Measurements from ENCODE around the gene CDCA5. TPM values are rescaled to one million over a fixed set of nuclear protein-coding genes. Genes with fewer than 3 reads are reported as not detected.

Gene CDCA5
- total RNA-seq, 1 donor from 2014 or later = 1.0 TPM

DNA sequence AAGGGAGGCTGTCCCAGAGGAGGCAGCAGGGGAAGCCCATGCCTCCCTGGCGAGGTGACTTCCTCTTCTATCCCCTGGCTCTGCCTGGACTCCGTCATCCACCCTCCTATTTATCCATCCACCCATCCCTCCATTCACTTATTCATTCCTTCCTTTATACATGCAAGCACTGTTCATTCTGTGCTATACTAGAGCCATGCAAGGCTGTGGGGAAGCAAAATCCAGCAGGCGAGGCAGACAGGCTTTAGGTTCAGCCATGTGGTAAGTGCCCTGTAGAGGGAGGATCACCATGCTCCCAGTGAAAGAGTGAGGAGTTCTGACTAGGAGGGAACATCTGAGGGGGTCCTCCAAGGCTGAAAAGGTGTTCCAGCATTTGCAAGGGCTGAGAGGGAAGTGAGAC, 24.3 kb downstream of the CDCA5 start:
- H3K4me3 ChIP-seq (ENCODE audit: low read length in 3 of 3) = no peak overlapping the region
- no peaks in the 10 kb centered on the region for H3K27me3 ChIP-seq (ENCODE audit: control insufficient read depth in 3 of 3, insufficient read depth in 3 of 3, low read length in 3 of 3)
- no peak overlapping the region for H3K27ac ChIP-seq (ENCODE audit: low read depth, low read length)
- no peak overlapping the region for H3K9ac ChIP-seq (ENCODE audit: low read depth in 1 of 3, low read length in 3 of 3)
- no peaks in the 10 kb centered on the region for H3K4me1 ChIP-seq (ENCODE audit: control insufficient read depth in 3 of 3, insufficient read depth in 3 of 3, low read length in 3 of 3)
- no peaks in the 10 kb centered on the region for H3K9me3 ChIP-seq (ENCODE audit: control insufficient read depth in 3 of 3, low read length in 3 of 3)
- no peaks in the 10 kb centered on the region for H3K36me3 ChIP-seq (ENCODE audit: control insufficient read depth in 3 of 3, insufficient read depth in 3 of 3, low read length in 3 of 3)

DNA sequence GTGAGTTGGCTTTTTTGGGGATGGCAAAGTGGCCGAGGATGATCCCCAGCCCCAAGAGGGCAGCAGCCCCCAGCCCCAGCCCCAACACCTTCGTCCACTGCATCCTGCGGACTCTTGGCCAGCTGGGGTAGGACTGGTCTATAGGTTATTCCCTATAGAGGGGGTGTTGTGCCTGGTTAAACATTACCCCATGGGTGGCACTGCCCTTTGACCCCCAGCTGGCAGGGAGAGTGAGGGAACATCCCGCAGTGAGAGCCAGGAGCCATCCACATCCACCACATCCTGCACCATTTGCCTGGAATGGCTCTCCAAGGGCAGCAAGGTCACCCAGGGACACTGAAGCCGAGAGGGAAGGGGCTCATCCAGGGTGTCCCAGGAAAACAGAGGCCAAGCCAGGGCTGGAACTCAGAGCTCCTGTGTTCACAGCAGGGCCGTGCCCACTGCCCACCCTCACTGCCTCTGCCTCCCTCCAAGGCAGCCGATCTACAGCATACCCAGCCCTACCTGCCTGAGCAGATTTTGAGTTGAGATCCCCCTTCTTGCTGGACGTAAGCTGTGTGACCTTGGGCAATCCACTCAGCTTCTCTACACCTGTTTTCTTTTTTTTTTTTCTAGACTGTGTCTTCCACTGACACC, 25.3 kb downstream of the CDCA5 start, which contains the start of gene NAALADL1:
NAALADL1 (minus strand) TSS at position 135 of the 636 bp plus-strand sequence; CDS start at position 103, 32 bp downstream.
- Histone ChIP-seq H3K27ac (ENCODE audit: low read depth, low read length) (no peak within 1 kb of the TSS), H3K4me1 (ENCODE audit: control insufficient read depth in 3 of 3, insufficient read depth in 3 of 3, low read length in 3 of 3) (no peaks in the 10 kb centered on the region), H3K9ac (ENCODE audit: low read depth in 1 of 3, low read length in 3 of 3) (no peak within 1 kb of the TSS), H3K36me3 (ENCODE audit: control insufficient read depth in 3 of 3, insufficient read depth in 3 of 3, low read length in 3 of 3) (no peaks in the 10 kb centered on the region), H3K9me3 (ENCODE audit: control insufficient read depth in 3 of 3, low read length in 3 of 3) (no peaks in the 10 kb centered on the region), H3K27me3 (ENCODE audit: control insufficient read depth in 3 of 3, insufficient read depth in 3 of 3, low read length in 3 of 3) (peaks cover 0 to 5% (median 0%) of the 10 kb centered on the region in 3 donors), H3K4me3 (ENCODE audit: low read length in 3 of 3) (no peak within 1 kb of the TSS)

DNA sequence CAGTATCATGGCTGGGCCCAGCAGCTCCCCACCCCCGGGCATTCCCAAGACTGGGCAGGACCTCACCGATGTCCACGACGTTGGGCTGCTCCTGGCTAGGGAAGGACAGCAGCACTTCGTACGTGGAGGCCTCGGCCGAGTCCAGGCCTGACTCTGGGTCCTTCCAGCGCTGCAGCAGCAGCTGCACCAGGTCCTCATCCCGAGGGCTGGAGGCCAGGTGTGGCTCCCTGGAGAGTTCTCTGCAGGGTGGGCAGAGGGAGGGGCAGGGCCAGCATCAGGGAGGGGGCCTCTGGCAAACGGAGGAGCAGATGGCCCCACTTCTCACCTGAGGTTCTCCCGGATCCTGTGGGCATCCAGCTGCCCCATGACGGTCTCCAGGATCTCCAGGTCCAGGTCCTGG, 25.8 kb downstream of the CDCA5 start:
- H3K27ac ChIP-seq (ENCODE audit: low read depth, low read length) = no peak overlapping the region
- no peak overlapping the region for H3K9ac ChIP-seq (ENCODE audit: low read depth in 1 of 3, low read length in 3 of 3)
- no peaks in the 10 kb centered on the region for H3K36me3 ChIP-seq (ENCODE audit: control insufficient read depth in 3 of 3, insufficient read depth in 3 of 3, low read length in 3 of 3)
- H3K9me3 ChIP-seq (ENCODE audit: control insufficient read depth in 3 of 3, low read length in 3 of 3) = no peaks in the 10 kb centered on the region
- no peaks in the 10 kb centered on the region for H3K4me1 ChIP-seq (ENCODE audit: control insufficient read depth in 3 of 3, insufficient read depth in 3 of 3, low read length in 3 of 3)
- no peak overlapping the region for H3K4me3 ChIP-seq (ENCODE audit: low read length in 3 of 3)
- H3K27me3 ChIP-seq (ENCODE audit: control insufficient read depth in 3 of 3, insufficient read depth in 3 of 3, low read length in 3 of 3) = peaks cover 0 to 5% (median 2%) of the 10 kb centered on the region in 3 donors

DNA sequence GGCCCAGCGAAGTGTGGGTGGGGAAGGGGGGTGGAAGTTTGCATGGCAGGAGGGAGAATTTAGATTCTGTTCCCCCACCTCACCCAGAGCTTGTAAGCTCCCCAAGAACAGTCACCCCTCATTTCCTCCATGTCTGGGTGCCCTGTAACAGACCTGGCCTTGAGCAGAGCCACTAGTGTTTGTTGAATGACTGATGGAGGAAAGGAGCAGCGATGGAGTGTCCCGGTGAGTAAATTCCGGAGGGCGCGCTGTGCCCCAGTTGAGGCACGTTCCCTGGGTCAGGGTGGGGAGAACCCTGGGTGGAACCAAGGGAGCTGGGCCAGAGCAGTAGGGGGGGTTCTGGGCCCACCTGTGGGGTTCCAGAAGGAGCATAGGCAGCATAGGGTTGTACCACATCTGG, 26.3 kb downstream of the CDCA5 start:
- peaks cover 0 to 8% (median 7%) of the 10 kb centered on the region in 3 donors for H3K27me3 ChIP-seq (ENCODE audit: control insufficient read depth in 3 of 3, insufficient read depth in 3 of 3, low read length in 3 of 3)
- H3K27ac ChIP-seq (ENCODE audit: low read depth, low read length) = no peak overlapping the region
- no peak overlapping the region for H3K4me3 ChIP-seq (ENCODE audit: low read length in 3 of 3)
- no peaks in the 10 kb centered on the region for H3K4me1 ChIP-seq (ENCODE audit: control insufficient read depth in 3 of 3, insufficient read depth in 3 of 3, low read length in 3 of 3)
- no peaks in the 10 kb centered on the region for H3K36me3 ChIP-seq (ENCODE audit: control insufficient read depth in 3 of 3, insufficient read depth in 3 of 3, low read length in 3 of 3)
- no peaks in the 10 kb centered on the region for H3K9me3 ChIP-seq (ENCODE audit: control insufficient read depth in 3 of 3, low read length in 3 of 3)
- no peak overlapping the region for H3K9ac ChIP-seq (ENCODE audit: low read depth in 1 of 3, low read length in 3 of 3)

DNA sequence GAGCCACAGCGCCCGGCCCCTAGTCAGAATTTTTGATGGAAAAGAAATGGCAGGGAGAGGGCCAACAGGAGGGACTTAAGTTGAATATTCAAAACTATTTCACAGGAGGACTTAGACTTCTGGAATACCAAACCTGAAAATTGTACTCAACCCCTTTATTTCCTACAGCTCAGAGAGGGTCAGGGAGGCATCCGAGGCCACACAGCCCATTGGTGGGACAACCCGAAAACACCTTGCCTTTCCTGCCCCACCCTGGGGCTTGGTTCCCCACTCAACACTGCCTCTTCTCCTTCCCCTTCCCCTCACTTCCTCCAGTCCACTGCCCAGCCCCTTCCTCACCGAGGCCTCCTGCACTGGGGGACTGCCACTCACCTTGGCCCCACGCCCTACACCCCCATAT, 26.8 kb downstream of the CDCA5 start:
- no peaks in the 10 kb centered on the region for H3K4me1 ChIP-seq (ENCODE audit: control insufficient read depth in 3 of 3, insufficient read depth in 3 of 3, low read length in 3 of 3)
- H3K9me3 ChIP-seq (ENCODE audit: control insufficient read depth in 3 of 3, low read length in 3 of 3) = no peaks in the 10 kb centered on the region
- no peak overlapping the region for H3K4me3 ChIP-seq (ENCODE audit: low read length in 3 of 3)
- no peak overlapping the region for H3K9ac ChIP-seq (ENCODE audit: low read depth in 1 of 3, low read length in 3 of 3)
- no peak overlapping the region for H3K27ac ChIP-seq (ENCODE audit: low read depth, low read length)
- H3K27me3 ChIP-seq (ENCODE audit: control insufficient read depth in 3 of 3, insufficient read depth in 3 of 3, low read length in 3 of 3) = peaks cover 0 to 8% (median 8%) of the 10 kb centered on the region in 3 donors
- no peaks in the 10 kb centered on the region for H3K36me3 ChIP-seq (ENCODE audit: control insufficient read depth in 3 of 3, insufficient read depth in 3 of 3, low read length in 3 of 3)

DNA sequence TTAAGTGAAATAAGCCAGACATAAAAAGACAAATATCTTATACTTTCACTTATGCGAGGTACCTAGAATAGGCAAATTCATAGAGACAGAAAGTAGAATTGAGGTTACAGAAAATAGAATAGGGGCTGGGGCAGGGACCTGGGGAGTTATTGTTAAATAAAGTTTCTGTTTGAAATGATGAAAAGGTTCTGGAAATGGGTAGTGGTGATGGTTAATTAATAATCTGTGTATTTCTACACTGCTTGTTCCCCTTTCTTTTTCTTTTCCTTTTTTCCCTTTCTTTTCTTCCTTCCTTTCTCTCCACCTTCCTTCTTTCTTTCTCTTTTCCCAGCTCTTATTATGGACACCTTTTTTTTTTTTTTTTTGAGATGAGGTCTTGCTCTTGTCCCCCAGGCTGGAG, 28.3 kb downstream of the CDCA5 start:
- no peaks in the 10 kb centered on the region for H3K4me1 ChIP-seq (ENCODE audit: control insufficient read depth in 3 of 3, insufficient read depth in 3 of 3, low read length in 3 of 3)
- H3K9ac ChIP-seq (ENCODE audit: low read depth in 1 of 3, low read length in 3 of 3) = no peak overlapping the region
- H3K27ac ChIP-seq (ENCODE audit: low read depth, low read length) = no peak overlapping the region
- no peak overlapping the region for H3K4me3 ChIP-seq (ENCODE audit: low read length in 3 of 3)
- peaks cover 0 to 8% (median 8%) of the 10 kb centered on the region in 3 donors for H3K27me3 ChIP-seq (ENCODE audit: control insufficient read depth in 3 of 3, insufficient read depth in 3 of 3, low read length in 3 of 3)
- no peaks in the 10 kb centered on the region for H3K9me3 ChIP-seq (ENCODE audit: control insufficient read depth in 3 of 3, low read length in 3 of 3)
- H3K36me3 ChIP-seq (ENCODE audit: control insufficient read depth in 3 of 3, insufficient read depth in 3 of 3, low read length in 3 of 3) = no peaks in the 10 kb centered on the region

DNA sequence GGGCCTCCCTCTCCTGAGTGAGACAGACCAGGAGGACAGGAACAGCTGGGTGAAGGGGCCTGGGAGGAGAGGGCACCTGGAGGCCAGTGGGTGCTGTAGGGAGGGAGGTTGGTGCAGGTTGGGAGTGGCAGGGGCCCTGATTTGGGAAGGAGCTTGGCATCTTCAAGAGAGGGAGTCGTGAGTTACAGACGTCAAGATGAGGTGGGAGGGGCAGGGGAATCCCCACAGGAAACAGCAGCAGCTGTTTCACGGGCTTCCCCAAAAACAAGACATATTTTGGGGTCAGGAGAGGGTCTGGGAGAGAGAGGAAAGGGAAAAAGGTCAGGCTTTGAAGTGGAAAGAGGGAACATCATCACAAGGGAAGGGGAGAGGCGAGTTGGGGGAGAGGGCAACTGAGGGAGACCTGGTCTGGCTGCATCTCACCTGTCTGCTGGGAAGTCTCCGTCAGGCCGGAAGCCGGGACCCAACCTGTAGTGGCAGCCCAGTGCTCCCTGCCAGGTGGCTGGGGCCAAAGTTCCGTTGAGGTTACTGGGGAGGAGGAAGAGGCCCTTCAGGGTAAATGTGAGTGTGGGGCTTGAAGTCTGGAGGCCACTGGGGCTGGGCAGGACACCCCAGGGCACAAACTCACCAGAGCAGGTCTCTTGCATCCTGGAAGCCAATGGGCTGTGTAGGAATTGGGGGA, 29.9 kb downstream of the CDCA5 start:
- no peak overlapping the region for H3K9ac ChIP-seq (ENCODE audit: low read depth in 1 of 3, low read length in 3 of 3)
- no peaks in the 10 kb centered on the region for H3K4me1 ChIP-seq (ENCODE audit: control insufficient read depth in 3 of 3, insufficient read depth in 3 of 3, low read length in 3 of 3)
- no peak overlapping the region for H3K27ac ChIP-seq (ENCODE audit: low read depth, low read length)
- H3K4me3 ChIP-seq (ENCODE audit: low read length in 3 of 3) = no peak overlapping the region
- H3K27me3 ChIP-seq (ENCODE audit: control insufficient read depth in 3 of 3, insufficient read depth in 3 of 3, low read length in 3 of 3) = peaks cover 0 to 8% (median 8%) of the 10 kb centered on the region in 3 donors
- no peaks in the 10 kb centered on the region for H3K9me3 ChIP-seq (ENCODE audit: control insufficient read depth in 3 of 3, low read length in 3 of 3)
- no peaks in the 10 kb centered on the region for H3K36me3 ChIP-seq (ENCODE audit: control insufficient read depth in 3 of 3, insufficient read depth in 3 of 3, low read length in 3 of 3)

DNA sequence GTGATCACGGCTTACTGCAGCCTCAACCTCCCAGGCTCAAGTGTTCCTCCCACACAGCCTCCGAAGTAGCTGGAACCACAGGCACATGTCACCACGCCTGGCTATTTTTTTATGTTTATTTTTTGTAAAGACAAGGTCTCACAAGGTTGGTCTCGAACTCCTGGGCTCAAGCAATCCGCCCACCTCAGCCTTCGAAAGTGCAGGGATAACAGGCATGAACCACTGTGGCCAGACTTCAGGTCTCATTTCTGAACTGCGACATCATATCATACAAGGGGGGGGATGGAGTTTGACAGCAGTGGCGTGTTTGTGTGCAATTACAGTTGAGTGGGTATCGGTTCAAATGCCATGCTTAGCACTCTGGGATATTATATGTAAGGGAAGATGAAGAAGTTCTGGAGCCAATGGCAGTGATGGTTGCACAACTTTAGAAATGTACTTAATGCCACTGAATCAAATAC, 32.4 kb downstream of the CDCA5 start:
- H3K9me3 ChIP-seq (ENCODE audit: control insufficient read depth in 3 of 3, low read length in 3 of 3) = no peaks in the 10 kb centered on the region
- no peak overlapping the region for H3K27ac ChIP-seq (ENCODE audit: low read depth, low read length)
- peaks cover 3 to 7% (median 6%) of the 10 kb centered on the region in 3 donors for H3K4me1 ChIP-seq (ENCODE audit: control insufficient read depth in 3 of 3, insufficient read depth in 3 of 3, low read length in 3 of 3)
- no peak overlapping the region for H3K4me3 ChIP-seq (ENCODE audit: low read length in 3 of 3)
- peaks cover 0 to 12% (median 8%) of the 10 kb centered on the region in 3 donors for H3K27me3 ChIP-seq (ENCODE audit: control insufficient read depth in 3 of 3, insufficient read depth in 3 of 3, low read length in 3 of 3)
- H3K36me3 ChIP-seq (ENCODE audit: control insufficient read depth in 3 of 3, insufficient read depth in 3 of 3, low read length in 3 of 3) = peaks cover 0 to under 1% (median 0%) of the 10 kb centered on the region in 3 donors
- H3K9ac ChIP-seq (ENCODE audit: low read depth in 1 of 3, low read length in 3 of 3) = no peak overlapping the region

DNA sequence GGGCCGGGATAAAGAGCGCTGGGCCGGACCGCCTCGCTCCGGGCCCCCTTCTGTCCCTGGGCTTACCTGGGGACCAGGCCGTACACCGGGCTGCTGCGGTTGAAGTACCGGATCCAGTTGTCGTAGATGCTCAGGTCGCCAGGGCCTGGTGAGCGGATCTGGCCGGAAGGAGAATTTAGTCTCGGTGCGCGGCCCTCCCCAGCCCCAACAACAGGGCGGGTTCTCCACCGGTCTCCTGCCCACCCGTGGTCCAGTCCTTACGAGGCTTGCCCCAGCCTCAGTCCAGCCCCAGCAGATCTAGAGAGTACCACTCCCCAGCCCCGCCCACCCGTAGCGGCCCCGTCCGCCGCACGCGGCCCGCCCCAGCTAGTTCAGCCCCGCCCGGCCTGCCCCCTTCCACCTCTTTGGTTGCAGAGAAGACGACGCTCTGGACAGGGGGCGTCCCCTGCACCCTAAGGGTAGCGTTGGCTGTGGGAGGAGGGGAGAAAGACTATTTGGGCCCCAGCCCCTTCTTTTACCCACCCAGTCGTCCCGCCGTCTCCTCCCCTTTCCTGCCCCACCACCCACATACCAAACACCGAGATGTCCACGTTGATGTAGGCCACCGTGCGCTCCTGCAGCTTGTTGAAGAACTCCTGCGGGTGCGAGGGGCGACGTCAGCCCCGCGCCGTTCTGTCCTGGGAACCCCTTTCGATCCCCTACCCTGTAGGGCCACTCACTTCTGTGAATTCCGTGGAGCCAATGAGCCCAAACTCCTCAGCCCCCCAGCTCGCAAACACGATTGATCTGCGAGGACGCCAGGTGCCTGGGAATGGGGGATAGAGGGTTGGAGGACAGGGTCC, 36.0 kb downstream of the CDCA5 start:
- peaks cover 13 to 19% (median 16%) of the 10 kb centered on the region in 3 donors for H3K36me3 ChIP-seq (ENCODE audit: control insufficient read depth in 3 of 3, insufficient read depth in 3 of 3, low read length in 3 of 3)
- peak overlapping the region; percentile 57 to 68 (median 58) for H3K4me3 ChIP-seq (ENCODE audit: low read length in 3 of 3)
- H3K9ac ChIP-seq (ENCODE audit: low read depth in 1 of 3, low read length in 3 of 3) = peak overlapping the region; percentile 45 to 68 (median 59)
- no peak overlapping the region for H3K27ac ChIP-seq (ENCODE audit: low read depth, low read length)
- no peaks in the 10 kb centered on the region for H3K9me3 ChIP-seq (ENCODE audit: control insufficient read depth in 3 of 3, low read length in 3 of 3)
- peaks cover 7 to 16% (median 11%) of the 10 kb centered on the region in 3 donors for H3K4me1 ChIP-seq (ENCODE audit: control insufficient read depth in 3 of 3, insufficient read depth in 3 of 3, low read length in 3 of 3)
- peaks cover 0 to 9% (median 2%) of the 10 kb centered on the region in 3 donors for H3K27me3 ChIP-seq (ENCODE audit: control insufficient read depth in 3 of 3, insufficient read depth in 3 of 3, low read length in 3 of 3)

Measured in skeletal muscle tissue (tissue), 4 donors.